ENCODE results near the gene CHPF.

GRCh38 chr2:219557320-219557719 lies 13.7 kb upstream of the CHPF start:
- TF ChIP-seq CTCF (IDR thresholded peaks at IDR 0.05 in 2 of 3, conservative IDR thresholded peaks at IDR 0.05 in 1 of 3; ENCODE audit: borderline replicate concordance in 1 of 3, insufficient read depth in 1 of 3, low read depth in 2 of 3, low read length in 2 of 3), result no peak
- no peak for TF ChIP-seq JUND (IDR thresholded peaks at IDR 0.05)
- no peak for TF ChIP-seq EGR1 (IDR thresholded peaks at IDR 0.05; ENCODE audit: low read depth)
- TF ChIP-seq EZH2phosphoT487 (IDR thresholded peaks at IDR 0.05; ENCODE audit: borderline replicate concordance), result no peak
- no peak for TF ChIP-seq SP1 (IDR thresholded peaks at IDR 0.05; ENCODE audit: low read depth)
- TF ChIP-seq POLR2A (IDR thresholded peaks at IDR 0.05; ENCODE audit: borderline replicate concordance, extremely low read depth, insufficient read depth, insufficient read length), result no peak

All from HCT116 (cell line).